Neural crest cell (in vitro differentiated cells): ENCODE results near the gene PXMP2. TPM values are rescaled to one million over a fixed set of nuclear protein-coding genes. Genes with fewer than 3 reads are reported as not detected.
A peak's percentile ranks its signal among the peaks of the same experiment; 100 is the strongest.

Experiments
- DNase-seq: peaks from one replicate; pipeline ENCODE4 v3.0.0; 2021; ENCODE audit warnings: low read depth, mixed read lengths, low spot score
- H3K27ac Mint-ChIP-seq: one replicate; pipeline ENCODE4 v1.8.0; 2021; ENCODE audit warnings: mild to moderate bottlenecking, mixed read lengths; ENCODE audit not compliant: unreplicated experiment
- H3K27me3 Mint-ChIP-seq: 2 replicates; pipeline ENCODE4 v1.8.0; 2021; ENCODE audit warnings: low read depth, mild to moderate bottlenecking, mixed read lengths
- H3K36me3 Mint-ChIP-seq: 2 replicates; pipeline ENCODE4 v1.8.0; 2021; ENCODE audit warnings: low read depth, mild to moderate bottlenecking, mixed read lengths
- H3K4me1 Mint-ChIP-seq: 2 replicates; pipeline ENCODE4 v1.8.0; 2021; ENCODE audit warnings: mixed read lengths
- H3K4me3 Mint-ChIP-seq: one replicate; pipeline ENCODE4 v1.8.0; 2021; ENCODE audit warnings: mild to moderate bottlenecking, mixed read lengths
- H3K9me3 Mint-ChIP-seq: 2 replicates; pipeline ENCODE4 v1.8.0; 2021; ENCODE audit warnings: mixed read lengths
- total RNA-seq: library from RNA; stranded (reverse); gene quantifications from 2 replicates; pipeline ENCODE4 v1.2.1, GENCODE V29; 2021
- TF ChIP-seq, protein P1 (sequence below): fragments of 200-600 bp; sonication (generic); conservative IDR thresholded peaks from 2 replicates; pipeline ENCODE4 v1.5.0; 2021; ENCODE audit warnings: antibody characterized with exemption, mild to moderate bottlenecking

The PXMP2 gene
- total RNA-seq, 1 donor from 2014 or later, result 33.5 TPM

DNA sequence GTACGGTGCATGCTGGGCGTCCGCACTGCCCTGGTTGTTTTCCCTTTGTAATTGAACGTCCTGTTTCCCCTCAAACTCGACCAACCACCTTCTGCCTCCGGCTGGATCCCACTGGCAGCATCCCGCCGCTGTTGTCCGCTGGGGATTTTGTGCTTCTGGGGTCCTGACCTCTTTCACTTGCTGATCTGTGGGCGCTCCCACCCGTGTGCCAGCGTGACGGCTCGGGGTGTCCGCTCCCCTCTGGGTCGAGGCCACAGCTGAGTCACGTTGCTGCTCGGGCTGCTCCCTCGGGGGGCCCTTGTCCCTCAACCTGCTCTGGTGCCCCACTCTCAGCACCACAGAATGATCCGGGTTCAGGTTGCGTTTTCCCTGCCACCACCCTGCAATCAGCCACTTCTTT is 31.3 kb downstream of the PXMP2 start:
- H3K4me3 Mint-ChIP-seq, result no peak overlapping the region
- H3K4me1 Mint-ChIP-seq, result no peaks in the 10 kb centered on the region
- TF ChIP-seq, protein P1, sequence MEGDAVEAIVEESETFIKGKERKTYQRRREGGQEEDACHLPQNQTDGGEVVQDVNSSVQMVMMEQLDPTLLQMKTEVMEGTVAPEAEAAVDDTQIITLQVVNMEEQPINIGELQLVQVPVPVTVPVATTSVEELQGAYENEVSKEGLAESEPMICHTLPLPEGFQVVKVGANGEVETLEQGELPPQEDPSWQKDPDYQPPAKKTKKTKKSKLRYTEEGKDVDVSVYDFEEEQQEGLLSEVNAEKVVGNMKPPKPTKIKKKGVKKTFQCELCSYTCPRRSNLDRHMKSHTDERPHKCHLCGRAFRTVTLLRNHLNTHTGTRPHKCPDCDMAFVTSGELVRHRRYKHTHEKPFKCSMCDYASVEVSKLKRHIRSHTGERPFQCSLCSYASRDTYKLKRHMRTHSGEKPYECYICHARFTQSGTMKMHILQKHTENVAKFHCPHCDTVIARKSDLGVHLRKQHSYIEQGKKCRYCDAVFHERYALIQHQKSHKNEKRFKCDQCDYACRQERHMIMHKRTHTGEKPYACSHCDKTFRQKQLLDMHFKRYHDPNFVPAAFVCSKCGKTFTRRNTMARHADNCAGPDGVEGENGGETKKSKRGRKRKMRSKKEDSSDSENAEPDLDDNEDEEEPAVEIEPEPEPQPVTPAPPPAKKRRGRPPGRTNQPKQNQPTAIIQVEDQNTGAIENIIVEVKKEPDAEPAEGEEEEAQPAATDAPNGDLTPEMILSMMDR, result no peak
- H3K9me3 Mint-ChIP-seq, result no peaks in the 10 kb centered on the region
- H3K27me3 Mint-ChIP-seq, result no peaks in the 10 kb centered on the region
- H3K27ac Mint-ChIP-seq, result no peak overlapping the region
- H3K36me3 Mint-ChIP-seq, result peaks cover 4% of the 10 kb centered on the region
- DNase-seq, result no peak

DNA sequence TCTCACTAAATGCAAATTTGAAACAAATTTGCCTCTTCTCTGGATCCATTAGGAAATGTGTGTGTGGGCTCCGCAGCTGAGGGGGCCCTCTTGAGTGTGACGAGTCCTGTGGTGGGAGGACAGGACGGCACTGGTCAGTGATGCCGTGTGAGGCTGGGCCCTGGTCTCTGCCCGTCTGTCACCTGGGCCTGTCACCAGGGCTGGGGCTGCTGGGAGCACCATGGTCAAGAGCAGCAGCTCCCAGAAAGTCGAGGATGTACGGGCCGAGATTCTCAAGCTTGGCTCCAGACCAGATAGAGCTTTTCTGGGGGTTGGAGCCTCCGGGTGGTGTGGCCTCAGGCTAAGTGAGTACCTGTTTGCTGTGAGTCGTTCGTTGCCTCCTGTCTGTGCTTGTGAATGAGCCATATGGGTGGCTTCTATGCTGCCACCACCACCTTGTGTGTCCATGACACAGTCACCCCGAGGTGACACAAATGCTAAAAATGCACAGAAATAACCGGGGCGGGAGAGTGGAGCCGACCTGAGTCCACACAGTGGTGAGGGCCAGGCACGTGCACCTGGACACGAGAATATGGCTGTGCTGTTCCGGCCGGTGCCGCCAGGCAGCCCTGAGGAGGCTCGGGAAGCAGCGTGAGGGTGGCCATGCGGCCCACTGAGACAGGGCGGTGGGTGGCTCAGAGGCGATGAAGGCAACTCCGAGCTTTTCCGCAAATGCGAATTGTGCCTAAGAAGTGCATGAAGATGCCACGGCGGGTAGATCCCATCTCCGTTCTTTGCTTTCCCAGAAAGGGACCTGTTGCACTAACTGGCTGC is 32.0 kb downstream of the PXMP2 start:
- no peaks in the 10 kb centered on the region for H3K27me3 Mint-ChIP-seq
- H3K36me3 Mint-ChIP-seq, result peaks cover 4% of the 10 kb centered on the region
- H3K4me3 Mint-ChIP-seq, result peak overlapping the region; percentile 44
- TF ChIP-seq, protein P1, result no peak
- no peaks in the 10 kb centered on the region for H3K4me1 Mint-ChIP-seq
- H3K27ac Mint-ChIP-seq, result no peak overlapping the region
- H3K9me3 Mint-ChIP-seq, result no peaks in the 10 kb centered on the region
- DNase-seq, result no peak

DNA sequence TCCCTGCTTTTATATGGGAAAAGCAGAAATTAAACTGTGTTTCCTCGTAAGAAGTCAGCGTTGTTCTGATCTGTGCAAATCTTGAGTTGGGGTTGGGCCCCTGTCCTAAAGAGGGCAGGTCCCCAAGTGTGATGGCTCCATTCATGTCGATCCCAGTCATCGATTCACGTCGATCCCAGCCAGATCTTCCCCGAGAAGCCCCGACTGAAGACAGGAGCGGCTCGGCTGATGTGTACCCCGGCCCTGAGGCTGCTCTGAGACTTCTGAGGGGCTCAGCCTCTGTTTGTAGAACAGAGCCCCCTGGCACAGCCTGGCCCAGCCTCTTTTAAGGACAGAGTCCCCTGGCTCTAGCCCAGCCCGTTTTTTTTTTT is 32.6 kb downstream of the PXMP2 start:
- Mint-ChIP-seq H3K4me1 (no peaks in the 10 kb centered on the region), H3K36me3 (no peaks in the 10 kb centered on the region), H3K9me3 (no peaks in the 10 kb centered on the region), H3K27me3 (no peaks in the 10 kb centered on the region), H3K4me3 (no peak overlapping the region), H3K27ac (peak overlapping the region; percentile 27)
- TF ChIP-seq, protein P1, result no peak
- no peak for DNase-seq

DNA sequence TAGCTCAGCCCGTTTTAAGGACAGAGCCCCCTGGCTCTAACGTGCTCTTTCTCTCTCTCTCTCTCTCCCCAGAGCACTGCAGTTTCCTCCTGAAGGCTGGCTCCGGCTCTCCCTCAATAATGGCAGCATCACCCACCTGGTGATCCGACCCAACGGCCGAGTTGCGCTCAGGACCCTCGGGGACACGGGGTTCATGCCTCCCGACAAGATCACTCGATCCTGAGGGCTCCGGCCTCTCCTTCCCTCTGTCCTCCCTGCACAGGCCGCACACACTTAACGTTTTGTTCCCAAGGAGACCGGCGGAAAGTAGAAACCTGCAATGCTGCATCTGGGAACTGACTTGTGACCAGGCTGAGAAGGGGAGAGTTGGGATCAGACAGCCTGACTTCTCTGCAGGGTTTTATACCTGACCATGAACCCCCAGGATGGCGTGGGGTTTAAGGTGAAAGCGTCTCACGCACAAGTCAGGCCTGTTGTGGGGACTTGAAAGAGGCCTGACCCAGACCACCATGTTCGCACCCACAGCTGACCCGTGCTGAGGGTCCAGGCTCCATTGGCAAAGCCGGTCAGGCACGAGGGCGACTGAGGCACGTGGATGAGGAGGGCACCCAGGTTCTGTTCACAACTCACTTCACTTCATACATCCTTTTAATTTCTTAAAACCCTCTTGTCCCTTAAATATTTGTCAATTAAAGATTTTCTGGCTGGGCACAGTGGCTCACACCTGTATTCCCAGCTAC is 33.4 kb downstream of the PXMP2 start:
- Mint-ChIP-seq H3K27ac (no peak overlapping the region), H3K9me3 (no peaks in the 10 kb centered on the region), H3K4me3 (peak overlapping the region; percentile 27), H3K4me1 (no peaks in the 10 kb centered on the region), H3K36me3 (peaks cover 1% of the 10 kb centered on the region), H3K27me3 (no peaks in the 10 kb centered on the region)
- TF ChIP-seq, protein P1, result no peak
- no peak for DNase-seq

DNA sequence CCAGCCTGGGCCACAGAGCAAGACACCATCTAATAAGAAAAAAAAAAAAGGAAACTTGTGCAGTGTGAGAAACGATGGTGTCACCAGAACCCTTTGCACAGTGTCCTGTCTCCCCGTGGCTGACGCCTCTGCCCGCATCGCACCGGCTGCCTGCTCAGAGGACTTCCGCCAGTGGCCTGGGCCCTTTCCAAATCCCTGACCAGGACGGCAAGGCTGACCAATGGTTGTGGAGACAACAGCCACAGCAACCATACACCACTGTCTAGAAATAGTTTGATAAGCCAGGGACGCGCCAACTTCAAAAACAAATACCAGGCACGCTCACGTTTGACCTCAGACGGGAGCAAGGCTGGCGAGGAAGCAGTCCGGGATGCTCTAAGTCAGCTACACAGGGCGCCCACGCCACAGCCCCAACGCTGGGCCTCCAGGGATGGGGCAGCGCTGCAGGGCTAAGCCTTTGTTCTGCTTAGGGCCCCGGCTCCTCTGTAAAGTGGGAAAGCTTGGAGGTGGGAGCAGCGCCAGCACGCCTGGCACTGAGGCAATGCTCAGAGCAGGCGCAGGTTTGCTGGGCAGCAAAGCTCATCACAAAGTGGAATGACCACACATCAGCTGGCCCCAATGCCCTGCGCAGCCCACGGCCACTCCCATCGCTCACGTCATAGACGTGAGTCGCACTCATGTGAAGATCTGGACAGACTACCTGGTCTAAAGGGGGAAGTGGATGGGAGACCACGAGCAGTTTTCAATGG is 35.8 kb downstream of the PXMP2 start:
- H3K4me3 Mint-ChIP-seq, result no peak overlapping the region
- H3K4me1 Mint-ChIP-seq, result no peaks in the 10 kb centered on the region
- no peaks in the 10 kb centered on the region for H3K9me3 Mint-ChIP-seq
- H3K27me3 Mint-ChIP-seq, result no peaks in the 10 kb centered on the region
- H3K36me3 Mint-ChIP-seq, result peaks cover 10% of the 10 kb centered on the region
- TF ChIP-seq, protein P1, result no peak
- H3K27ac Mint-ChIP-seq, result no peak overlapping the region
- DNase-seq, result no peak
